ENCODE measurements around the gene ADA. TPM values are rescaled to one million over a fixed set of nuclear protein-coding genes. Genes with fewer than 3 reads are reported as not detected.

The ADA gene
- total and polyA plus RNA-seq, 2 of the 13 experiments (the other 11 are each of a cell fraction or from before 2014, with no cell fraction given): 2.5 to 11.3 TPM

DNA sequence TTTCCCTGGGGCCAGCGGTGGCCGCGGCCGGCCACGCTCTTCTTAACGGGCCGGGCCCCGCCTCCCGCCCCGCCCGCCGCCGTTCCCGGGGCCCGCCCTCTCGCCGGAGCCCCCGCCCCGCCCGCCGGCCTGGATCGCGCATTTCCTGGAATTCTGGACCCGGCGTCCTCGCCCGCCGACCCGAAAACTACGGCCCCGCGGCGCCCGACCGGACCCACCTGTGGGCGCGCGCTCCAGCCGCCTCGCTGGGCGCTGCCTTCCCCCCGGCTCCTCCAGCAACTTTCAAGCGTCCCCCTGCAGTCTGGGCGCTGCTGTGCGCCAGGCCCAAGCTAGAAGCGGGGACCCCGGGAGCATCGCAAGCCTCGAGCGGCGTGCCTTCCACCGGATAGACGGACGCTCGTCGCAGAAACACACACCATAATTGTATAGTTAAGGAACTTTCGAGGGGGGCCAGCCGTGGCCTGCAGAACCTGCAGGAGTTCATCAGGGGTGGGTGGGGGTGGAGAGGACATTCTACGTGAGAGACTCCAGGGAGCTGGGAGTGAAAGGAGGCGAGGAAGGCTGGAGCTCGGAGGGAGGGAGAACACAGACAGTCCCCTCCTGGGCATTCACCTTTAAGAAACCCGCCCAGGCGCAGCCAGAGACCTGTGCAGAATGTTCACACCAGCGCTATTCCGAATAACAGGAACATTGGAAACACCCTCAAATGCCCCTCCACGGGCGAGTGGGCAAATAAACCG, at the start of gene ADA (continued):
- TF ChIP-seq, protein P1, sequence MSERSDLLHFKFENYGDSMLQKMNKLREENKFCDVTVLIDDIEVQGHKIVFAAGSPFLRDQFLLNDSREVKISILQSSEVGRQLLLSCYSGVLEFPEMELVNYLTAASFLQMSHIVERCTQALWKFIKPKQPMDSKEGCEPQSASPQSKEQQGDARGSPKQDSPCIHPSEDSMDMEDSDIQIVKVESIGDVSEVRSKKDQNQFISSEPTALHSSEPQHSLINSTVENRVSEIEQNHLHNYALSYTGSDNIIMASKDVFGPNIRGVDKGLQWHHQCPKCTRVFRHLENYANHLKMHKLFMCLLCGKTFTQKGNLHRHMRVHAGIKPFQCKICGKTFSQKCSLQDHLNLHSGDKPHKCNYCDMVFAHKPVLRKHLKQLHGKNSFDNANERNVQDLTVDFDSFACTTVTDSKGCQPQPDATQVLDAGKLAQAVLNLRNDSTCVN (CRISPR knock-in tag; IDR thresholded peaks at IDR 0.05; ENCODE audit: borderline replicate concordance): 0 out of 2 replicates have a peak, but pooled peaks have one; percentile 50
- no peak for TF ChIP-seq ZNF572 (CRISPR knock-in tag; IDR thresholded peaks at IDR 0.05)
- TF ChIP-seq PHB2 (IDR thresholded peaks at IDR 0.05; ENCODE audit: partially characterized antibody): no peak
- no peak for TF ChIP-seq TEAD2 (CRISPR knock-in tag; IDR thresholded peaks at IDR 0.05)
- no peak for TF ChIP-seq JDP2 (CRISPR knock-in tag; IDR thresholded peaks at IDR 0.05; ENCODE audit: borderline replicate concordance)
- no peak for TF ChIP-seq RBM22 (optimal IDR thresholded peaks at IDR 0.05; ENCODE audit: low read length)
- TF ChIP-seq KLF6 (CRISPR knock-in tag; IDR thresholded peaks at IDR 0.05): no peak
- no peak for TF ChIP-seq HINFP (CRISPR knock-in tag; IDR thresholded peaks at IDR 0.05; ENCODE audit: low read depth)
- peak; percentile 35; the same call in 1 of the 2 replicates for TF ChIP-seq ZBED4 (CRISPR knock-in tag; IDR thresholded peaks at IDR 0.05; ENCODE audit: borderline replicate concordance)
- TF ChIP-seq ZNF788 (CRISPR knock-in tag; IDR thresholded peaks at IDR 0.05; ENCODE audit: borderline replicate concordance): peak; percentile 86; the same call in 1 of the 2 replicates
- TF ChIP-seq, protein P2, sequence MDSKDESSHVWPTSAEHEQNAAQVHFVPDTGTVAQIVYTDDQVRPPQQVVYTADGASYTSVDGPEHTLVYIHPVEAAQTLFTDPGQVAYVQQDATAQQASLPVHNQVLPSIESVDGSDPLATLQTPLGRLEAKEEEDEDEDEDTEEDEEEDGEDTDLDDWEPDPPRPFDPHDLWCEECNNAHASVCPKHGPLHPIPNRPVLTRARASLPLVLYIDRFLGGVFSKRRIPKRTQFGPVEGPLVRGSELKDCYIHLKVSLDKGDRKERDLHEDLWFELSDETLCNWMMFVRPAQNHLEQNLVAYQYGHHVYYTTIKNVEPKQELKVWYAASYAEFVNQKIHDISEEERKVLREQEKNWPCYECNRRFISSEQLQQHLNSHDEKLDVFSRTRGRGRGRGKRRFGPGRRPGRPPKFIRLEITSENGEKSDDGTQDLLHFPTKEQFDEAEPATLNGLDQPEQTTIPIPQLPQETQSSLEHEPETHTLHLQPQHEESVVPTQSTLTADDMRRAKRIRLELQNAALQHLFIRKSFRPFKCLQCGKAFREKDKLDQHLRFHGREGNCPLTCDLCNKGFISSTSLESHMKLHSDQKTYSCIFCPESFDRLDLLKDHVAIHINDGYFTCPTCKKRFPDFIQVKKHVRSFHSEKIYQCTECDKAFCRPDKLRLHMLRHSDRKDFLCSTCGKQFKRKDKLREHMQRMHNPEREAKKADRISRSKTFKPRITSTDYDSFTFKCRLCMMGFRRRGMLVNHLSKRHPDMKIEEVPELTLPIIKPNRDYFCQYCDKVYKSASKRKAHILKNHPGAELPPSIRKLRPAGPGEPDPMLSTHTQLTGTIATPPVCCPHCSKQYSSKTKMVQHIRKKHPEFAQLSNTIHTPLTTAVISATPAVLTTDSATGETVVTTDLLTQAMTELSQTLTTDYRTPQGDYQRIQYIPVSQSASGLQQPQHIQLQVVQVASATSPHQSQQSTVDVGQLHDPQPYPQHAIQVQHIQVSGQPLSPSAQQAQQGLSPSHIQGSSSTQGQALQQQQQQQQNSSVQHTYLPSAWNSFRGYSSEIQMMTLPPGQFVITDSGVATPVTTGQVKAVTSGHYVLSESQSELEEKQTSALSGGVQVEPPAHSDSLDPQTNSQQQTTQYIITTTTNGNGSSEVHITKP (CRISPR knock-in tag; IDR thresholded peaks at IDR 0.05; ENCODE audit: low read depth): no peak
- no peak for TF ChIP-seq CC2D1A (CRISPR knock-in tag; IDR thresholded peaks at IDR 0.05)
- TF ChIP-seq, protein P3, sequence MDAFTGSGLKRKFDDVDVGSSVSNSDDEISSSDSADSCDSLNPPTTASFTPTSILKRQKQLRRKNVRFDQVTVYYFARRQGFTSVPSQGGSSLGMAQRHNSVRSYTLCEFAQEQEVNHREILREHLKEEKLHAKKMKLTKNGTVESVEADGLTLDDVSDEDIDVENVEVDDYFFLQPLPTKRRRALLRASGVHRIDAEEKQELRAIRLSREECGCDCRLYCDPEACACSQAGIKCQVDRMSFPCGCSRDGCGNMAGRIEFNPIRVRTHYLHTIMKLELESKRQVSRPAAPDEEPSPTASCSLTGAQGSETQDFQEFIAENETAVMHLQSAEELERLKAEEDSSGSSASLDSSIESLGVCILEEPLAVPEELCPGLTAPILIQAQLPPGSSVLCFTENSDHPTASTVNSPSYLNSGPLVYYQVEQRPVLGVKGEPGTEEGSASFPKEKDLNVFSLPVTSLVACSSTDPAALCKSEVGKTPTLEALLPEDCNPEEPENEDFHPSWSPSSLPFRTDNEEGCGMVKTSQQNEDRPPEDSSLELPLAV (CRISPR knock-in tag; conservative IDR thresholded peaks at IDR 0.05; ENCODE audit: low read depth): no peak

Measured in HepG2 (cell line).